ENCODE results near the gene GRID1. TPM values are rescaled to one million over a fixed set of nuclear protein-coding genes. Genes with fewer than 3 reads are reported as not detected.

The GRID1 gene
- total RNA-seq, 1 donor from 2014 or later, result 1.4 TPM

- intact Hi-C loops (cut with DNase I), result no loop called here
- Histone ChIP-seq H3K27me3 (no peaks in the 10 kb centered on the region), H3K27ac (no peak overlapping the region), H3K36me3 (no peaks in the 10 kb centered on the region), H3K4me1 (no peaks in the 10 kb centered on the region), H3K9me3 (no peaks in the 10 kb centered on the region), H3K4me3 (no peak overlapping the region)
- DNase-seq (ENCODE audit: low spot score in 2 of 2), result no peak
- TF ChIP-seq, protein P1, sequence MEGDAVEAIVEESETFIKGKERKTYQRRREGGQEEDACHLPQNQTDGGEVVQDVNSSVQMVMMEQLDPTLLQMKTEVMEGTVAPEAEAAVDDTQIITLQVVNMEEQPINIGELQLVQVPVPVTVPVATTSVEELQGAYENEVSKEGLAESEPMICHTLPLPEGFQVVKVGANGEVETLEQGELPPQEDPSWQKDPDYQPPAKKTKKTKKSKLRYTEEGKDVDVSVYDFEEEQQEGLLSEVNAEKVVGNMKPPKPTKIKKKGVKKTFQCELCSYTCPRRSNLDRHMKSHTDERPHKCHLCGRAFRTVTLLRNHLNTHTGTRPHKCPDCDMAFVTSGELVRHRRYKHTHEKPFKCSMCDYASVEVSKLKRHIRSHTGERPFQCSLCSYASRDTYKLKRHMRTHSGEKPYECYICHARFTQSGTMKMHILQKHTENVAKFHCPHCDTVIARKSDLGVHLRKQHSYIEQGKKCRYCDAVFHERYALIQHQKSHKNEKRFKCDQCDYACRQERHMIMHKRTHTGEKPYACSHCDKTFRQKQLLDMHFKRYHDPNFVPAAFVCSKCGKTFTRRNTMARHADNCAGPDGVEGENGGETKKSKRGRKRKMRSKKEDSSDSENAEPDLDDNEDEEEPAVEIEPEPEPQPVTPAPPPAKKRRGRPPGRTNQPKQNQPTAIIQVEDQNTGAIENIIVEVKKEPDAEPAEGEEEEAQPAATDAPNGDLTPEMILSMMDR (IDR thresholded peaks at IDR 0.05), result no peak
These were observed 700.5 kb downstream of the GRID1 start for GRCh38 chr10:85666102-85666501.

GRCh38 chr10:85665681-85666080, 700.9 kb downstream of the GRID1 start:
- Histone ChIP-seq H3K27ac (no peak overlapping the region), H3K4me1 (no peaks in the 10 kb centered on the region), H3K4me3 (no peak overlapping the region), H3K27me3 (no peaks in the 10 kb centered on the region), H3K9me3 (no peaks in the 10 kb centered on the region), H3K36me3 (no peaks in the 10 kb centered on the region)
- intact Hi-C loops (cut with DNase I), result no loop called here
- DNase-seq (ENCODE audit: low spot score in 2 of 2), result no peak
- TF ChIP-seq, protein P1 (IDR thresholded peaks at IDR 0.05), result no peak

GRCh38 chr10:85665078-85665477, 701.5 kb downstream of the GRID1 start:
- no peaks in the 10 kb centered on the region for H3K9me3 ChIP-seq
- no peaks in the 10 kb centered on the region for H3K27me3 ChIP-seq
- no peaks in the 10 kb centered on the region for H3K36me3 ChIP-seq
- no peak for DNase-seq (ENCODE audit: low spot score in 2 of 2)
- TF ChIP-seq, protein P1 (IDR thresholded peaks at IDR 0.05), result no peak
- intact Hi-C loops (cut with DNase I), result no loop called here
- H3K4me1 ChIP-seq, result no peaks in the 10 kb centered on the region
- no peak overlapping the region for H3K27ac ChIP-seq
- H3K4me3 ChIP-seq, result no peak overlapping the region

- no peak overlapping the region for H3K27ac ChIP-seq
- intact Hi-C loops (cut with DNase I), result no loop called here
- DNase-seq (ENCODE audit: low spot score in 2 of 2), result no peak
- H3K27me3 ChIP-seq, result no peaks in the 10 kb centered on the region
- no peak overlapping the region for H3K4me3 ChIP-seq
- TF ChIP-seq, protein P1 (IDR thresholded peaks at IDR 0.05), result no peak
- H3K9me3 ChIP-seq, result no peaks in the 10 kb centered on the region
- no peaks in the 10 kb centered on the region for H3K36me3 ChIP-seq
- H3K4me1 ChIP-seq, result no peaks in the 10 kb centered on the region
These were observed 705.5 kb downstream of the GRID1 start for GRCh38 chr10:85661123-85661522.

- DNase-seq (ENCODE audit: low spot score in 2 of 2), result no peak
- H3K27me3 ChIP-seq, result no peaks in the 10 kb centered on the region
- TF ChIP-seq, protein P1 (IDR thresholded peaks at IDR 0.05), result no peak
- H3K4me1 ChIP-seq, result no peaks in the 10 kb centered on the region
- H3K4me3 ChIP-seq, result no peak overlapping the region
- H3K9me3 ChIP-seq, result no peaks in the 10 kb centered on the region
- intact Hi-C loops (cut with DNase I), result no loop called here
- H3K36me3 ChIP-seq, result no peaks in the 10 kb centered on the region
- no peak overlapping the region for H3K27ac ChIP-seq
These were observed 707.3 kb downstream of the GRID1 start for GRCh38 chr10:85659331-85659730.

DNA sequence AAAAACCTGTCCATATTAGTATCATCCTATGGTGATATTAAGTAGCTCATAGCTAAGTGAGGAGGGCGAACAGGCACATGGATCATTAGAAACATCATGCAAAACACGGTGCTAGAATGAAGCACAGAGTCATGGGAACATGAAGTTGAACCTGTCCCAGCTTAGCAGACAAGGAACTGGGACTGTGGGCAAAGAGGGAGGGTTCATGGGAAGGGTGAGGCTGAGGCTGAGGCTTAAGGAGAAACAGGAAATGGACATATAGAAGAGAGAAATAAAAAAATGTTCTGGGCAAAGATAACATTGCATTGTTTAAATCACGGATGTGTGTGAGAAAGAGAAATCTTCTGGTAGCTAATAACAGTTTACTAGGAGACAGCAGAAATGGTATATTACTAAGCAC, 708.1 kb downstream of the GRID1 start:
- intact Hi-C loops (cut with DNase I), result no loop called here
- no peaks in the 10 kb centered on the region for H3K36me3 ChIP-seq
- TF ChIP-seq, protein P1 (IDR thresholded peaks at IDR 0.05), result no peak
- no peak overlapping the region for H3K27ac ChIP-seq
- no peaks in the 10 kb centered on the region for H3K4me1 ChIP-seq
- no peaks in the 10 kb centered on the region for H3K27me3 ChIP-seq
- no peak for DNase-seq (ENCODE audit: low spot score in 2 of 2)
- H3K9me3 ChIP-seq, result no peaks in the 10 kb centered on the region
- no peak overlapping the region for H3K4me3 ChIP-seq
